Measurements from ENCODE around the gene HBQ1.

GRCh38 chr16:133716-134115 lies 46.5 kb upstream of the HBQ1 start:
- no peak for TF ChIP-seq EZH2 (IDR thresholded peaks at IDR 0.05; ENCODE audit: low read length, unreplicated experiment)
- no peak for TF ChIP-seq CTCF (conservative IDR thresholded peaks at IDR 0.05; ENCODE audit: low read depth, low read length)
